Measurements from ENCODE around the gene GCN1.

GRCh38 chr12:120101182-120101581, 93.3 kb downstream of the GCN1 start:
- TF ChIP-seq CTCF (conservative IDR thresholded peaks at IDR 0.05; ENCODE audit: low read length) (no peak), EZH2phosphoT487 (IDR thresholded peaks at IDR 0.05; ENCODE audit: borderline replicate concordance, low read depth, low read length) (no peak)

All from OCI-LY7 (cell line).